ENCODE data around the gene RBMS3.

Gene RBMS3

GRCh38 chr3:29590461-29590860, 309.6 kb downstream of the RBMS3 start:
- Histone ChIP-seq H3K9ac (no peak overlapping the region), H3K4me2 (no peak overlapping the region), H3K27me3 (no peaks in the 10 kb centered on the region), H3K4me1 (no peaks in the 10 kb centered on the region), H3K36me3 (no peaks in the 10 kb centered on the region), H4K20me1 (no peaks in the 10 kb centered on the region), H3K9me3 (no peaks in the 10 kb centered on the region), H3K4me3 (no peak overlapping the region), H3K27ac (no peak overlapping the region)
- TF ChIP-seq Cebpa-rat (IDR thresholded peaks at IDR 0.05): no peak

DNA sequence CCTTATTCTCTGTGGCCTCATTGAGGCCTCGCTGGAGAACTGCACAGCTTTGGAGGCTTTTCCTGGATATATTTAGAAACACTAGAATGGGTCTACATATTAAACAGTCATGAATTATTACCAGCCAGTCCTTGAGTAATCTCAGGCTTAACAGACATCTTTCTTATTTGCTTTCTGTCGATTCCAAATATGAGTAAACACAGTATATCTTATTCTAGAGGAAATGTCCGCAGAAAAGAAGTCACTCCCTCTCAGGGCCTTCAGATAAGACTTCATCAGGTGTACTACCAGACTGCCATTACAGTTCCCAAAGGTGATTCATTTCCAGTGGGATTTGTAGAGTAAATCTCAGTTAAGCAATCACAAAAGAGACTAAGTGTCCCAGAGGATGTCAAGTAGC, 310.7 kb downstream of the RBMS3 start:
- no peak overlapping the region for H3K4me2 ChIP-seq
- H3K36me3 ChIP-seq: no peaks in the 10 kb centered on the region
- no peak overlapping the region for H3K27ac ChIP-seq
- no peaks in the 10 kb centered on the region for H3K4me1 ChIP-seq
- no peaks in the 10 kb centered on the region for H3K27me3 ChIP-seq
- H3K9me3 ChIP-seq: no peaks in the 10 kb centered on the region
- TF ChIP-seq Cebpa-rat (IDR thresholded peaks at IDR 0.05): no peak
- H4K20me1 ChIP-seq: no peaks in the 10 kb centered on the region
- no peak overlapping the region for H3K4me3 ChIP-seq
- H3K9ac ChIP-seq: no peak overlapping the region

- H3K4me1 ChIP-seq: no peaks in the 10 kb centered on the region
- no peak overlapping the region for H3K27ac ChIP-seq
- no peak for TF ChIP-seq Cebpa-rat (IDR thresholded peaks at IDR 0.05)
- H3K4me3 ChIP-seq: no peak overlapping the region
- H3K9me3 ChIP-seq: no peaks in the 10 kb centered on the region
- H3K36me3 ChIP-seq: no peaks in the 10 kb centered on the region
- no peaks in the 10 kb centered on the region for H3K27me3 ChIP-seq
- no peak overlapping the region for H3K9ac ChIP-seq
- H3K4me2 ChIP-seq: no peak overlapping the region
- no peaks in the 10 kb centered on the region for H4K20me1 ChIP-seq
Observed at GRCh38 chr3:29593802-29594201, 312.9 kb downstream of the RBMS3 start.

DNA sequence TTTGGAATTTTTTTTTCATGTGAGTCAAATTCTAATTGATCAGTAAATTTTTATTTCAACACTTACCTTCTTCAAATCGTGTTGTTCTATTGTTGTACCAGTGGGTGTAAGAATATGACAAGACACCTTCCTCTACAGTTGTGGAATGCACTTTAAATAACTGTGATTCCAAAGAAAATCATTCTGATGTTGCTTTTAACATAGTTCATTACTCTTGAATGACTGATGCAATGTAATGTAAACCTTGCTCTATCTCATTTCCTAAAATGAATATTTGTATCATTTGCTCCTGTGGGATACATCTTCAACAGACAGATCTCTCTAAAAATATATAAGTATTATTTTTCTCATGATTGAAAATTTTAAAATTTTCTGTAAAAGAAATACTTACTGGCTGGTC, 313.4 kb downstream of the RBMS3 start:
- no peaks in the 10 kb centered on the region for H3K27me3 ChIP-seq
- no peak overlapping the region for H3K27ac ChIP-seq
- TF ChIP-seq Cebpa-rat (IDR thresholded peaks at IDR 0.05): no peak
- no peak overlapping the region for H3K4me3 ChIP-seq
- no peak overlapping the region for H3K4me2 ChIP-seq
- H4K20me1 ChIP-seq: no peaks in the 10 kb centered on the region
- no peak overlapping the region for H3K9ac ChIP-seq
- no peaks in the 10 kb centered on the region for H3K36me3 ChIP-seq
- H3K9me3 ChIP-seq: no peaks in the 10 kb centered on the region
- H3K4me1 ChIP-seq: no peaks in the 10 kb centered on the region

DNA sequence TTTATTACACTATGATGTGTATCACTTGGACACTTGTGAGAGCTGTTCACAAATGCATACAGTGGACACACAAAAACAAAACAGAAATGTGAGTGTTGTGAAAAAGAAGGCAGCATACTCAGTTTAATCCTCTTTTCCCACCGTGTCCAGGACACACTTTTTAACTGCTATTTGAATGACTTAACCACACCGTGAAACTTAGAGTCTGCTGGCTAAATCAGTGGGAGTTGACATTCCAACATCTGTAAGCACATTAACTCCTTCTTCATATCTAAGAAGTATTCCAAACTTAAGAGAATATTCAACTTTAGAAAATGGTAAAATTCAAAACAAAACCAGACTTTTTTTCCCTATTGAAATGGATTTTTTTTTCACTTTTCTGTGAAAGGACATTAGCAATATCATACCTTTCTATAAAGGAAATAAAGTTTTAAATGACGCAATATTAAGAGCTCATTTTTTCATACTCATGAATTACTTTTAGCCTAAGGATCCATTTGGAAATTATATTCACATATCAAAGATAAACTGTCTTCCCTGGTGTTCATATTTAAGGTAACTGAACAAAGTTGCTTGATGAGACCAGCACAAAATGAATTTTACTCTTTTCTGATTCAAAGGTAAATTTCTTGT, 316.6 kb downstream of the RBMS3 start:
- no peak overlapping the region for H3K27ac ChIP-seq
- H3K36me3 ChIP-seq: no peaks in the 10 kb centered on the region
- H3K27me3 ChIP-seq: no peaks in the 10 kb centered on the region
- H3K4me3 ChIP-seq: no peak overlapping the region
- H4K20me1 ChIP-seq: no peaks in the 10 kb centered on the region
- no peak overlapping the region for H3K4me2 ChIP-seq
- no peaks in the 10 kb centered on the region for H3K4me1 ChIP-seq
- H3K9ac ChIP-seq: no peak overlapping the region
- H3K9me3 ChIP-seq: no peaks in the 10 kb centered on the region
- TF ChIP-seq Cebpa-rat (IDR thresholded peaks at IDR 0.05): no peak

- H3K4me3 ChIP-seq: no peak overlapping the region
- TF ChIP-seq Cebpa-rat (IDR thresholded peaks at IDR 0.05): no peak
- H3K4me2 ChIP-seq: no peak overlapping the region
- no peaks in the 10 kb centered on the region for H3K9me3 ChIP-seq
- no peaks in the 10 kb centered on the region for H3K4me1 ChIP-seq
- no peaks in the 10 kb centered on the region for H4K20me1 ChIP-seq
- no peaks in the 10 kb centered on the region for H3K27me3 ChIP-seq
- H3K27ac ChIP-seq: no peak overlapping the region
- no peaks in the 10 kb centered on the region for H3K36me3 ChIP-seq
- H3K9ac ChIP-seq: no peak overlapping the region
Observed at GRCh38 chr3:29601861-29602585, 321.2 kb downstream of the RBMS3 start.

- H3K9ac ChIP-seq: no peak overlapping the region
- H3K27ac ChIP-seq: no peak overlapping the region
- no peak overlapping the region for H3K4me2 ChIP-seq
Observed at GRCh38 chr3:29605845-29606244, 325.0 kb downstream of the RBMS3 start.

DNA sequence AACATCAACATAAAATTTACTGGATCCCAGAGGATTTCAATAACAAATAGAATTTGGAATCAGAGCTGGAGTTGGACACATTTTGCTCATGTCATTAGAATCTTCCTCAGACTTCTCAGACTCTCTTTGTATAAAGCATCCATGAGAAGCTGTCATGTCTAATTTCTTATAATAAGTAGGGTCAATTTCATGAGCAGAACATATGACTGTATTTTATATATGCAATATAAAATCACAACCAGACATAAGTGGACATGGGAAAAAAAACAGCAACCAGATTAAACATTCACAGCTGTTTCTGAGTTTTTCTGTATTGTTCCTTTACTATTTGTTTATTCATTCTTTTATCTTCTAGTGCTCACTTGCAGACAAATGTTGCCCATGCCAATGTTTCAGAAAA, 325.5 kb downstream of the RBMS3 start:
- H3K36me3 ChIP-seq: no peaks in the 10 kb centered on the region
- TF ChIP-seq Cebpa-rat (IDR thresholded peaks at IDR 0.05): no peak
- H3K4me2 ChIP-seq: no peak overlapping the region
- no peaks in the 10 kb centered on the region for H4K20me1 ChIP-seq
- H3K27ac ChIP-seq: no peak overlapping the region
- H3K9ac ChIP-seq: no peak overlapping the region
- H3K9me3 ChIP-seq: no peaks in the 10 kb centered on the region
- no peaks in the 10 kb centered on the region for H3K27me3 ChIP-seq
- no peak overlapping the region for H3K4me3 ChIP-seq
- no peaks in the 10 kb centered on the region for H3K4me1 ChIP-seq

More at GRCh38 chr3:29605845-29606244, 325.0 kb downstream of the RBMS3 start:
- Histone ChIP-seq H3K27me3 (no peaks in the 10 kb centered on the region), H4K20me1 (no peaks in the 10 kb centered on the region), H3K4me3 (no peak overlapping the region), H3K9me3 (no peaks in the 10 kb centered on the region), H3K4me1 (no peaks in the 10 kb centered on the region), H3K36me3 (no peaks in the 10 kb centered on the region)
- TF ChIP-seq Cebpa-rat (IDR thresholded peaks at IDR 0.05): no peak

DNA sequence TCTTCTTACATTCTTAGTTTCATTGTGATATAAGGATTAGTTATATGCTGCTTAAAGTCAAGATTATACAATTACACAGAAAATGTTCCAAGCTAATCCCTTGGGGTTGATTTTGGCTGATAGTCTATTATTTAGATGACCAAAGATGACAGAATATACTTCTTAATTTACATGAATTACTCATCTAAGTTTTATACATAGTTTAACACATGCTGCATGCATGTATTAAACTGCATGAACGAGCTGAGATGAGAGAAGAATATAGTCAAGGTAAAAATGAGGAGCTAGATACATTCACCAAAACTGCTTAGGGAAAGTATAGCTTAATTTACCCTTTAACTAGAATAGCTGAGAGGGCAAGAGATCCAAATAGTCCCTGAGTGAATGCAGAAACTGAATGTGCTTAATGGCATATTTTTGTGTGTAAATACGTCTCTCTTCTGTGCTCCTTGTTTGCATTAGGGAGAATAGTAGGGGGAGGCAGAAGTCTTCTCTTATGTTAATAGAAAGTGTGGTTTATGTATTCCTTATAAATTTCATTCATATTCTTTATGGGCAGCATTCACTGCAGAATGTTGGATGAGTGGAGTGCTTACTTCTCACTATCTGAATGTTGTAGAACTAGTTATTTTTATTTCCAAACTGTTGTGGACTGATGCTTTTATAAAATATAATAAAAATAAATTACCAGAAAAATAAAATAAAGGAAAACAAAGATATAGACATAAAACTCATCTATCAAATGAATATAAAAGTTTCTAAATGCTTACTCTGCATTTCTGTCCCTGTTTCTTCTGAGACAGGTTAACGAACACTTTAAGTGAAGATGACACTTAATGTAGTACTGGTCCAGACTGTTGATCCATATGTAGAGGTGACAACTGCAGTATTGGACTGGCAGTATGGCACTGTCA, 327.8 kb downstream of the RBMS3 start:
- H3K27ac ChIP-seq: no peak overlapping the region
- no peak for TF ChIP-seq Cebpa-rat (IDR thresholded peaks at IDR 0.05)
- no peaks in the 10 kb centered on the region for H3K4me1 ChIP-seq
- H3K9ac ChIP-seq: no peak overlapping the region
- no peak overlapping the region for H3K4me3 ChIP-seq
- H3K36me3 ChIP-seq: no peaks in the 10 kb centered on the region
- no peak overlapping the region for H3K4me2 ChIP-seq
- H3K9me3 ChIP-seq: no peaks in the 10 kb centered on the region
- no peaks in the 10 kb centered on the region for H4K20me1 ChIP-seq
- no peaks in the 10 kb centered on the region for H3K27me3 ChIP-seq

- Histone ChIP-seq H3K9me3 (no peaks in the 10 kb centered on the region), H3K27me3 (no peaks in the 10 kb centered on the region), H3K27ac (no peak overlapping the region), H3K9ac (no peak overlapping the region), H3K4me3 (no peak overlapping the region), H3K4me1 (no peaks in the 10 kb centered on the region), H3K36me3 (no peaks in the 10 kb centered on the region), H3K4me2 (no peak overlapping the region), H4K20me1 (no peaks in the 10 kb centered on the region)
- no peak for TF ChIP-seq Cebpa-rat (IDR thresholded peaks at IDR 0.05)
Observed at GRCh38 chr3:29609328-29609811, 328.5 kb downstream of the RBMS3 start.

Measured in BLaER1 (cell line).